Liver (tissue), 2 donors: ENCODE measurements around the gene HRCT1.
"Not testable (repeated sequence)": the region's sequence is repeated elsewhere in the genome, so short reads cannot be mapped to it uniquely, and the experiment has no call there.

Experiments
- FOXA1 ChIP-seq: IDR thresholded peaks from 2 replicates; pipeline ENCODE4 v1.6.1; 2016; ENCODE audit warnings: antibody characterized with exemption
- REST ChIP-seq: IDR thresholded peaks from 2 replicates; pipeline ENCODE4 v1.6.1; 2016; ENCODE audit warnings: antibody characterized with exemption, mild to moderate bottlenecking
- YY1 ChIP-seq: IDR thresholded peaks from 2 replicates; pipeline ENCODE4 v1.6.1; 2016; ENCODE audit warnings: antibody characterized with exemption, mild to moderate bottlenecking
- TF ChIP-seq, protein P1 (sequence below): fragments of 150-350 bp; IDR thresholded peaks from 2 replicates; pipeline ENCODE4 v1.5.1; 2017; ENCODE audit warnings: improper control_type of control experiment, low read depth, low read length; ENCODE audit not compliant: missing input control
- TF ChIP-seq, protein P2 (sequence below): IDR thresholded peaks from 2 replicates; pipeline ENCODE4 v1.6.1; 2016; ENCODE audit warnings: antibody characterized with exemption
- donor health status: healthy.

DNA sequence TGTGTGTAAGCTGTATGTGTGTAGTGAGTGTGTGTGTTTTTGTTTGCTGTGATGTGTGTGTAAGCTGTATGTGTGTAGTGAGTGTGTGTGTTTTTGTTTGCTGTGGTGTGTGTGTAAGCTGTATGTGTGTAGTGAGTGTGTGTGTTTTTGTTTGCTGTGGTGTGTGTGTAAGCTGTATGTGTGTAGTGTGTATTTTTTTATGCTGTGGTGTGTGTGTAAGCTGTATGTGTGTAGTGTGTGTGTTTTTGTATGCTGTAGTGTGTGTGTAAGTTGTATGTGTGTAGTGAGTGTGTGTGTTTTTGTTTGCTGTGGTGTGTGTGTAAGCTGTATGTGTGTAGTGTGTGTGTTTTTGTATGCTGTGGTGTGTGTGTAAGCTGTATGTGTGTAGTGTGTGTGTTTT lies 7.4 kb downstream of the HRCT1 start:
- TF ChIP-seq, protein P1, sequence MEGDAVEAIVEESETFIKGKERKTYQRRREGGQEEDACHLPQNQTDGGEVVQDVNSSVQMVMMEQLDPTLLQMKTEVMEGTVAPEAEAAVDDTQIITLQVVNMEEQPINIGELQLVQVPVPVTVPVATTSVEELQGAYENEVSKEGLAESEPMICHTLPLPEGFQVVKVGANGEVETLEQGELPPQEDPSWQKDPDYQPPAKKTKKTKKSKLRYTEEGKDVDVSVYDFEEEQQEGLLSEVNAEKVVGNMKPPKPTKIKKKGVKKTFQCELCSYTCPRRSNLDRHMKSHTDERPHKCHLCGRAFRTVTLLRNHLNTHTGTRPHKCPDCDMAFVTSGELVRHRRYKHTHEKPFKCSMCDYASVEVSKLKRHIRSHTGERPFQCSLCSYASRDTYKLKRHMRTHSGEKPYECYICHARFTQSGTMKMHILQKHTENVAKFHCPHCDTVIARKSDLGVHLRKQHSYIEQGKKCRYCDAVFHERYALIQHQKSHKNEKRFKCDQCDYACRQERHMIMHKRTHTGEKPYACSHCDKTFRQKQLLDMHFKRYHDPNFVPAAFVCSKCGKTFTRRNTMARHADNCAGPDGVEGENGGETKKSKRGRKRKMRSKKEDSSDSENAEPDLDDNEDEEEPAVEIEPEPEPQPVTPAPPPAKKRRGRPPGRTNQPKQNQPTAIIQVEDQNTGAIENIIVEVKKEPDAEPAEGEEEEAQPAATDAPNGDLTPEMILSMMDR = not testable (repeated sequence)
- not testable (repeated sequence) for TF ChIP-seq REST, YY1, FOXA1
- TF ChIP-seq, protein P2, sequence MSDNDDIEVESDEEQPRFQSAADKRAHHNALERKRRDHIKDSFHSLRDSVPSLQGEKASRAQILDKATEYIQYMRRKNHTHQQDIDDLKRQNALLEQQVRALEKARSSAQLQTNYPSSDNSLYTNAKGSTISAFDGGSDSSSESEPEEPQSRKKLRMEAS = not testable (repeated sequence)
